EH (cell line): Measurements from ENCODE around the gene ANXA6.
A peak's percentile ranks its signal among the peaks of the same experiment; 100 is the strongest.

Experiments
- DNase-seq: peaks from one replicate; pipeline ENCODE4 v3.0.0-alpha.2; 2015; ENCODE audit warnings: low read depth

Gene ANXA6

GRCh38 chr5:151098768-151099121 lies 58.8 kb downstream of the ANXA6 start:
- no peak for DNase-seq

GRCh38 chr5:151097820-151098767 lies 59.5 kb downstream of the ANXA6 start:
- no peak for DNase-seq

GRCh38 chr5:151097061-151097460 lies 60.5 kb downstream of the ANXA6 start:
- no peak for DNase-seq

DNA sequence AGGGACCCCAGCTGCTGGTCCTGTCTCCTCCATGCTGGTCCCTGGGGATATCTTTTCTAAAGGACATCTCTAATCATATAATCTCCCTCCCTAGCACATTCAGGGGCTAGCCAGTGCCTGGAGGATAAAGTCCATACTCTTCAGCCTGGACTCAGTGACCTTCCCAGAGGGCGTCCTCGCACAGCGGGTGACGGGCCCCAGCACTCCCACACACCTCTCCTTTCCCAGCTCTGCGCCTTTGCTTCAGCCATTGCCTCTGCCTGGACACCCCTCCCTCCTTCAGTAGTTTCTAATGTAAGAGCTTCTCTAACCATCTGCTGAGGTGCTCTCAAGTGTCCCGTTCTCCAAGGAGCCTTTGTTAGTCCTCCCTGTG lies 61.6 kb downstream of the ANXA6 start:
- DNase-seq = no peak

- peak; percentile 52 for DNase-seq
Observed at GRCh38 chr5:151095341-151096000, 62.1 kb downstream of the ANXA6 start.

GRCh38 chr5:151094852-151095245 lies 62.7 kb downstream of the ANXA6 start:
- peak; percentile 34 for DNase-seq

GRCh38 chr5:151094030-151094851 lies 63.3 kb downstream of the ANXA6 start:
- DNase-seq = peak; percentile 52

GRCh38 chr5:151093476-151093889 lies 64.1 kb downstream of the ANXA6 start:
- peak; percentile 98 for DNase-seq

- peak; percentile 91 for DNase-seq
Observed at GRCh38 chr5:151092762-151093161, 64.8 kb downstream of the ANXA6 start.

- no peak for DNase-seq
Observed at GRCh38 chr5:151089726-151090125, 67.9 kb downstream of the ANXA6 start.

GRCh38 chr5:151088986-151089385 lies 68.6 kb downstream of the ANXA6 start:
- no peak for DNase-seq

DNA sequence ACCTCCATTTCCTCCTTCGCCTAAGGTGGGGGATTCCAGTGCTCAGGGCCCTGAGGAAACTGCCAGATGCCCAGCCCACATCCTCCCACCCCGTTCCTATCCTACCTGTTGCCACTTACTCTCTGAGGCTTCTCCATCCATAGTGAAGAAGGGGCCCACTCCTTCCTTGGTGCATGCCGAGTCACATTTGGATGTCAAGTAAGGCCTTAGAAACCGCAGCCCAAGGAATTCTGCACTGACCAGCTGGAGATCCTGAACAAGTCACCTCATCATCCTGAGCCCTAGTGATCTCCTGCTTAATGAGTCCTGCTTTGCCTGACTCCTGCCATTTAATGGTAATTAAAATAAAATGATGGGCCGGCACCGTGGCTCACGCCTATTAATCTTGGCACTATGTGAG lies 70.1 kb downstream of the ANXA6 start:
- DNase-seq = no peak

DNA sequence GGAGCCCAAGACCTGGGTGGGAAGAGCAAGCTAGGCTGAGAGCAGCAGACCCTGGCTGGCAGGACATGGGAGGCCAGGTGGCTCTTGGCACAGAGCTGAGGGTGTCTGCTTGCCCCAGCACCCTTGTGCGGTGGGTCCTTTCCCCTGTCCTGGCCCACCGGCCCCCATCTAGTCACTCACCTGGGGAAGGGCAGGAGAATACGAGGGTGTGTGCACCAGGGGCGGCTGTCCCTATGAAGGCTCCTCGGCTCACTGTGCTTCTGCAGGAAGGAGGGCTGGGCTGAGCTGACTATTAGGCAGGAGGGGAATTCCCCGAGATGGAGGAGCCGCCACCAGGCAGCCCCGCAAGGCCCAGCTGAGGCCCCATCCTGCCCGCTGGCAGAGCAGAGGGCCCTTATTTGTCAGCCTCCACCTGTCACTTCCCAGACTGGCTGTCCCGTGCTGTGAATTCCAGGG lies 70.6 kb downstream of the ANXA6 start:
- DNase-seq = no peak

DNA sequence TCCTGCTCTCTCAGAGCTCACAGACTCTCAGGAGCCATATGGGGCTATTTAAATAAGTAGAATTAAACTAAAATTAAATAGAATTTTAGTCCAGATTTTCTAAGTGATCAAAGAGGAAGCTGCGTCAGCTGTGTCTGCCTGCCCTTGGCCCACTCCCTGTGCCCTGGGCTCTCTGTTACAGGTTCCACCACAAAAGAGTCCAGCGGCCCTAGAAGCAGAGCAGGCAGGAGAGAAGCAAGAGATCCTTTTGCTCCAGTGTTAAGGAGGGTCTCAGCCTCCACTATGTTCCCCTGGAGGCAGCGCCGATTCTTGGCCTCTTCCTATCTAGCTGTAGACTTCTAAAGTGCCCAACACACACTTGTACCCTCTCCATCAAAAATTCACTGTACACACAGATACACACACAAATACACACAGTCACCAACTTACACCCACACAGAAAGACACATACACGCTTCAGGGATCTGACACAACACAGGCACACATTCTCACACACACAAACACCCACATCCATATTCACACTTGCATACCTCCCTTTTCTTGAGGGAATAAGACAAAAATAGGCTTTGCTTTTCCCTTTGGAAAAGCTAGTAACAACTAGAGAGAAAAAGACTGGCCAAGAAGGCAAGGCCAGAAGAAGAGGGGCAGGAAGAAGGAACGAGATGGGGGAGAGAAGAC lies 71.2 kb downstream of the ANXA6 start:
- DNase-seq = no peak

- no peak for DNase-seq
Observed at GRCh38 chr5:151085517-151086041, 72.0 kb downstream of the ANXA6 start.

GRCh38 chr5:151084363-151084762 lies 73.2 kb downstream of the ANXA6 start:
- DNase-seq = peak; percentile 27

DNA sequence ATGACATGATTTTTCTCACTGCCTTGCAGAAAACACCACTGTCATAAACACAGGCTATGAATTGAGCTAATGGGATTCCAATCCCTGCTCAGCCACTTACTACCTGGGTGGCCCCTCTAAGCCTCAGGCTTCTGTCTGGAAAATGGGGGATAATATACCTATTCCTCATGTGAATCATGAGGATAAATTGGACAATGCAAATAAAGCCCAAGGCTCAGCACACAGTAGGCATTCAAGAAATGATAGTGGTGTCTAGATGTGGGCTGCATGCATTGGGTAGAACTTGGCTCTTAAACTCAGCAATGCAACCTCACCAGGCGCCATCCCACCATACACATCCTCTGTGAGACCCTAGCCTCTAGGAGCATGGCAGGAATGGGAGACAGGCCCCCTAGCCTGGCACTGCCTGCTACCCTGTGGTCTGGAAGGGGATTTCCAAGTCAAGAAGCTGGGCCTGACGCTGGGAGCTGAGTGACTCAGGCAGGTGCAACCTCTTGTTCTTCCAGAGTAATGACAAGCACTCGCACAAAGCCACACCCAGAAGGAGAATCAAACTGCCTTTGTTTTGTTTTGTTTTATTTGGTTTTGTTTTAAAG lies 74.4 kb downstream of the ANXA6 start:
- DNase-seq = no peak

- peak; percentile 40 for DNase-seq
Observed at GRCh38 chr5:151082282-151082902, 75.2 kb downstream of the ANXA6 start.

- peak; percentile 81 for DNase-seq
Observed at GRCh38 chr5:151081431-151082281, 75.9 kb downstream of the ANXA6 start.
